Neuronal stem cell (in vitro differentiated cells): ENCODE measurements around the gene ITPK1.

Experiments
- DNase-seq: peaks from one replicate; pipeline ENCODE4 v3.0.0-alpha.2; 2013; ENCODE audit warnings: low spot score
- H2AFZ ChIP-seq: one replicate; pipeline ENCODE4 v1.6.1; 2013; ENCODE audit warnings: mild to moderate bottlenecking, low read length, inconsistent platforms
- H2AK5ac ChIP-seq: 2 replicates; pipeline ENCODE4 v1.6.1; 2013; ENCODE audit warnings: low read depth, mild to moderate bottlenecking, inconsistent platforms, low read length, moderate library complexity, mixed read lengths
- H2BK120ac ChIP-seq: 2 replicates; pipeline ENCODE4 v1.6.1; 2013; ENCODE audit warnings: low read depth, mild to moderate bottlenecking, inconsistent platforms, low read length, moderate library complexity, mixed read lengths
- H2BK12ac ChIP-seq: one replicate; pipeline ENCODE4 v1.6.1; 2013; ENCODE audit warnings: low read length, inconsistent platforms
- H2BK15ac ChIP-seq: 2 replicates; pipeline ENCODE4 v1.6.1; 2013; ENCODE audit warnings: mild to moderate bottlenecking, low read length, inconsistent platforms, mixed read lengths
- H2BK5ac ChIP-seq: one replicate; pipeline ENCODE4 v1.6.1; 2013; ENCODE audit warnings: inconsistent platforms, mild to moderate bottlenecking, low read length, moderate library complexity
- H3K14ac ChIP-seq: one replicate; pipeline ENCODE4 v1.6.1; 2013; ENCODE audit warnings: low read length, inconsistent platforms
- H3K18ac ChIP-seq: 2 replicates; pipeline ENCODE4 v1.6.1; 2013; ENCODE audit warnings: low read length, inconsistent platforms
- H3K23ac ChIP-seq: 2 replicates; pipeline ENCODE4 v1.6.1; 2013; ENCODE audit warnings: low read depth, mild to moderate bottlenecking, mixed read lengths, low read length, inconsistent platforms; ENCODE audit not compliant: poor library complexity
- H3K27ac ChIP-seq: replicated peaks from 3 replicates; pipeline ENCODE4 v1.5.1; 2013; ENCODE audit warnings: low read length, inconsistent platforms
- H3K27me3 ChIP-seq, 3 experiments: 2 replicates each; pipeline ENCODE4 v1.6.1; 2013; ENCODE audit warnings: low read length in 3 of 3, mild to moderate bottlenecking in 2 of 3, inconsistent platforms in 1 of 3, low read depth in 1 of 3, mixed read lengths in 1 of 3, moderate library complexity in 1 of 3; ENCODE audit not compliant: control insufficient read depth in 3 of 3, insufficient read depth in 3 of 3
- H3K36me3 ChIP-seq, 2 donors: replicated peaks in 1 of 2; 2 replicates each; pipeline ENCODE4 v1.6.1; 2013; ENCODE audit warnings: low read length in 2 of 2; ENCODE audit not compliant: control insufficient read depth in 2 of 2, insufficient read depth in 2 of 2
- H3K4ac ChIP-seq: 2 replicates; pipeline ENCODE4 v1.6.1; 2013; ENCODE audit warnings: inconsistent platforms, mild to moderate bottlenecking, low read length, moderate library complexity
- H3K4me1 ChIP-seq, 2 donors: 1 replicate in 1 of 2; 2 replicates in 1 of 2; pipeline ENCODE4 v1.6.1; 2013; ENCODE audit warnings: low read length in 2 of 2, low read depth in 1 of 2; ENCODE audit not compliant: control insufficient read depth in 2 of 2, insufficient read depth in 1 of 2
- H3K4me2 ChIP-seq: one replicate; pipeline ENCODE4 v1.6.1; 2013; ENCODE audit warnings: mild to moderate bottlenecking, low read length, inconsistent platforms; ENCODE audit not compliant: insufficient read depth, poor library complexity, severe bottlenecking
- H3K4me3 ChIP-seq, 2 donors: 2 replicates each; pipeline ENCODE4 v1.5.1; 2013; ENCODE audit warnings: low read length in 2 of 2, mild to moderate bottlenecking in 2 of 2, inconsistent platforms in 1 of 2, moderate library complexity in 1 of 2
- H3K79me1 ChIP-seq: one replicate; pipeline ENCODE4 v1.6.1; 2013; ENCODE audit warnings: low read depth, mild to moderate bottlenecking, inconsistent platforms, low read length, moderate library complexity
- H3K9ac ChIP-seq: one replicate; pipeline ENCODE4 v1.6.1; 2013; ENCODE audit warnings: mild to moderate bottlenecking, low read depth, low read length, inconsistent platforms; ENCODE audit not compliant: poor library complexity
- H3K9me3 ChIP-seq, 2 donors: replicated peaks in 1 of 2; 2 replicates each; pipeline versions ENCODE3 to v1.6.1; 2013; ENCODE audit warnings: low read length in 2 of 2, mild to moderate bottlenecking in 2 of 2, inconsistent platforms in 1 of 2, low read depth in 1 of 2, mixed read lengths in 1 of 2, moderate library complexity in 1 of 2; ENCODE audit not compliant: control insufficient read depth in 2 of 2, insufficient read depth in 1 of 2
- H4K8ac ChIP-seq: one replicate; pipeline ENCODE4 v1.6.1; 2013; ENCODE audit warnings: low read depth, mild to moderate bottlenecking, inconsistent platforms, low read length, moderate library complexity
- H4K91ac ChIP-seq: one replicate; pipeline ENCODE4 v1.6.1; 2013; ENCODE audit warnings: low read length, low read depth, mild to moderate bottlenecking, inconsistent platforms; ENCODE audit not compliant: poor library complexity
- WGBS, 2 donors: extraction: QIAGEN DNeasy Blood & Tissue Kit; methylation state at CpG; one replicate each; pipeline ENCODE4 v1.1.7; 2013; ENCODE audit warnings: missing lambda C conversion rate in 2 of 2, mixed read lengths in 1 of 2; ENCODE audit not compliant: insufficient read length in 2 of 2, insufficient replicate concordance in 1 of 2; ENCODE audit errors: extremely low coverage in 2 of 2; 5-methylcytosine and 5-hydroxymethylcytosine counted together

ITPK1 gene

DNA sequence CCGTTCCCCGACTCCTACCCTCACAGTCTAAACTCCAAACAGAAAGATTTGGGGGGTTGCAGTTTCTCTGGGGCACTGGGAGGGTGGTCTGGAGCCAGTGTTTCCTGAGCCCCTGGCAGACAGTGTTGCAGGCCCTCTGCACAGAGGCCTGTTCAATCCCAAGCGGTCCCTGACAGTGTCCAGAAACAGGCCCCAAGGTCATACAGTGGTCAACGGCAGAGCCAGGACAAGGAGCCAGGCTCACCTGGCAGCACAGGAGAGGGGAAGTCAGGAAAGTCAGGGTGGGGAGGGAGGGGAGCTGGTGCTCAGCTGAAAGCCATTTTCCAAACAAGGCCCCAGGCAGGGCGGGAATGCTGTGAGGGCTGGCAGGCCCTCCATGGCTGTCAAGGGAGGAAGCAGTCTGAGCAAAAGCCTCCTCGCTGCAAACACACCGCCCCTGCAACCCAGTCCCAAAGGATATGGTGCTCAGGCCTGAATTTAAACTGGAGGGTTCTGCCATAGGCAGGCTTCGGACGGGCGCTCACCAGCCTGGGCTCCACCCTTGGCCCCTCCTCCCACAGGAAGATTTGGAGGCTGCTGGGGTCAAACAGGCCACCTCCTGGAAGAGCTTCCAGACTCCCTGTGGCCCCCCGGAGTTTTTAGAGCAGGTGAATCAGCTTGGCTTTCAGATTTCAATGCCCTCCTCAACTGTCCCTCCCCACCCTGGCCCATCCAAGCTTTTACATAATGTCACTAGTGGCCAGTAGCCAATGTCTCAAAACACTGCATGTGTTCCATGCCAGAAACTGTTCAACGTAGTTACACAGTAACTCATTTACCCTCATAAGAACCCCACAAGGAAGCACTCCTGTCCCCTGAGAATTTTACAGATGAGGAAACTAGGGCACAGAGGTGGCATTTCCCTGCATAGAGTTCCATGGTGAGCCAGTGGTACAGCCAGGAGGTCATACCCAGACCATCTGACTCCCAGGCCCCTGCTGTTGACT lies 151.3 kb downstream of the ITPK1 start:
- H3K18ac ChIP-seq: no peak overlapping the region

DNA sequence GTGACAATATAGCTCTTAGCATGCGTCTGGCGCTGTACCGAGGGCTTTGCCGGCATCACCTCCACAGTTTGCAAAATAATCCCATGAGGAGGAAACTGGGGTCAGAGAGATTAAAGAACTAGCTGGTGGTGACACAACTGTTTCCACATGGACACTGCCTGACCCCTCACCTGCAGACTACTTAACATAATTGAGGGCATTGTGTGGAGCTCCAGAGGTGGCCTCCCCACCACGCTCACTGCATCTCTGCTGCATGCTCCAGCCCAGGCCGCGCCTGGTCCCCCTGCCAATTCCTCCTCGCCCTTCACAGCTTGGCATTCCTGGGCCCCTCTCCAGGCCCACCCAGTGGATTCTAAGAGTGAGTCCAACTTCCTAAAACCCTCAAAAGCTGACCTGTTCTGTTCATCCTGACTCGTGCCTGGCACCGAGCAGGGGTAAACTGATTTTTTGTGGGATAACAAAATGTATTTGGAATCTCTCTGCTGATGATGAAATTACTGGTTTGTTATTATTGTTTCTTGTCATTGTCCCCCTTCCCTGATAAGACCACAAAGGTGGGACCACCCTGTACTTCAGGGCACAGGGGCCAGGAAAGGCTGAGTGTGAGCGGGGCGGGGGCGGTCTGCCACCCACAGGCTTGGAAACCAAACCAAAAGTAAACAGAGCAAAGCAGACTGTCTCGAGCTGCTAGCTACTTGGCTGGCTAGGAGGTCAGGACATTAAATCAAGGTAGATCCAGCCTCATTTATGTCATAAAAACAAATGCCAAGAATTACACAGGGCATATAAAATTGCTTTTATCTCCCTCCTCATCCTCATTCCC lies 152.2 kb downstream of the ITPK1 start:
- Histone ChIP-seq H2BK15ac (no peak overlapping the region), H3K27ac (no peak overlapping the region), H3K4me1 (peaks cover 9 to 19% of the 10 kb centered on the region in 2 donors), H3K4me2 (no peak overlapping the region), H3K4me3 (no peak overlapping the region), H3K27me3 (peaks cover 0 to 4% (median 0%) of the 10 kb centered on the region in 3 experiments), H3K9me3 (peaks cover 0 to 7% of the 10 kb centered on the region in 2 donors), H2BK120ac (no peak overlapping the region), H4K8ac (no peak overlapping the region), H3K23ac (no peak overlapping the region), H3K36me3 (peaks cover 0 to 2% of the 10 kb centered on the region in 2 donors), H2BK12ac (no peak overlapping the region), H2AFZ (no peak overlapping the region), H3K4ac (no peak overlapping the region), H2BK5ac (no peak overlapping the region), H3K79me1 (no peaks in the 10 kb centered on the region), H3K14ac (no peak overlapping the region), H3K9ac (no peak overlapping the region), H3K18ac (no peak overlapping the region), H2AK5ac (no peak overlapping the region), H4K91ac (no peak overlapping the region)
- no peak for DNase-seq
- no CpG with 5 or more reads among the region's 14 CpGs for WGBS, 2 donors

More for the DNA sequence above, 151.3 kb downstream of the ITPK1 start:
- Histone ChIP-seq H3K4me2 (no peak overlapping the region), H4K8ac (no peak overlapping the region), H3K9me3 (peaks cover 0 to 7% of the 10 kb centered on the region in 2 donors), H3K4ac (no peak overlapping the region), H3K4me3 (no peak overlapping the region), H3K79me1 (no peaks in the 10 kb centered on the region), H2BK120ac (no peak overlapping the region), H3K27me3 (peaks cover 0 to 4% (median 0%) of the 10 kb centered on the region in 3 experiments), H3K4me1 (peaks cover 9 to 13% of the 10 kb centered on the region in 2 donors), H2AFZ (no peak overlapping the region), H2BK12ac (no peak overlapping the region), H2AK5ac (no peak overlapping the region), H3K23ac (no peak overlapping the region), H2BK5ac (no peak overlapping the region), H3K9ac (no peak overlapping the region), H3K27ac (no peak overlapping the region), H3K14ac (no peak overlapping the region), H3K36me3 (no peaks in the 10 kb centered on the region), H4K91ac (no peak overlapping the region), H2BK15ac (no peak overlapping the region)
- DNase-seq: no peak
- WGBS, 2 donors: no CpG with 5 or more reads among the region's 12 CpGs

DNA sequence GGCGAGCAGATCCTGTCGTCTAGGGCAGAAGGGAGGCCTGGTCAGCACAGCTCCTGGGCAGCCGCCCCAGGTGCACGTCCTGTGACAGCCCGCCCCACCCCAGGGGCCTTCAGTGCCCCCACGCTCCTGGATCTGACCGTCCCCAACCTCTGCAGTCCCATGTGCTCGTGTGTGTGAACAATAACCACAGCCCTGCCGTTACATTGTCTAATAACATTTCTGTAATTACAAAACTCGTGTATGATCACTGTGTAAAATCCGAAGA lies 153.0 kb downstream of the ITPK1 start:
- Histone ChIP-seq H3K9me3 (peaks cover 4 to 7% of the 10 kb centered on the region in 2 donors), H3K4me1 (peaks cover 9 to 19% of the 10 kb centered on the region in 2 donors), H2BK15ac (no peak overlapping the region), H3K27ac (no peak overlapping the region), H4K8ac (no peak overlapping the region), H3K14ac (no peak overlapping the region), H2BK120ac (no peak overlapping the region), H2AK5ac (no peak overlapping the region), H3K4ac (no peak overlapping the region), H3K4me2 (no peak overlapping the region), H3K9ac (no peak overlapping the region), H3K36me3 (peaks cover 7 to 8% of the 10 kb centered on the region in 2 donors), H2BK12ac (no peak overlapping the region), H2BK5ac (no peak overlapping the region), H3K27me3 (peaks cover 0 to 4% (median 0%) of the 10 kb centered on the region in 3 experiments), H3K23ac (no peak overlapping the region), H2AFZ (no peak overlapping the region), H3K18ac (peak overlapping the region; percentile 61), H3K79me1 (no peaks in the 10 kb centered on the region), H3K4me3 (no peak overlapping the region), H4K91ac (no peak overlapping the region)
- DNase-seq: no peak
- no CpG with 5 or more reads among the region's 11 CpGs for WGBS, 2 donors
